H1 (cell line): ENCODE results near the gene RAD51B. TPM values are rescaled to one million over a fixed set of nuclear protein-coding genes. Genes with fewer than 3 reads are reported as not detected.

ENCODE experiments used
- CTCF ChIA-PET: fragments of 300-600 bp; sonication (Branson Sonifier 250); formaldehyde crosslinking; loops from one replicate; lab custom pipeline; 2021; ENCODE audit not compliant: partially characterized antibody; lab: Charles Lee
- POLR2A ChIA-PET: fragments of 300-600 bp; sonication (Branson Sonifier 250); formaldehyde crosslinking; loops from one replicate; lab custom pipeline; 2021; ENCODE audit warnings: inconsistent platforms; ENCODE audit not compliant: partially characterized antibody; lab: Charles Lee
- DNase-seq, 2 experiments: peaks; one replicate each; pipeline versions ENCODE4 v3.0.0 to v3.0.0-alpha.2; 2010 to 2022; ENCODE audit warnings: low spot score in 2 of 2, low read depth in 1 of 2, mixed read lengths in 1 of 2
- FAIRE-seq: peaks from 2 replicates; lab custom pipeline; 2011; peaks lifted over from hg19 to GRCh38; lab: Jason Lieb, UNC
- H2AFZ ChIP-seq: 2 replicates; pipeline ENCODE4 v1.8.1; 2012; ENCODE audit warnings: low read length, inconsistent platforms
- H2AK5ac ChIP-seq: 2 replicates; pipeline ENCODE4 v1.6.1; 2013; ENCODE audit warnings: low read depth, low read length
- H2BK120ac ChIP-seq: replicated peaks from 2 replicates; pipeline ENCODE3; 2013; ENCODE audit warnings: low read depth, low read length, inconsistent platforms
- H2BK12ac ChIP-seq: 2 replicates; pipeline ENCODE4 v1.6.1; 2013; ENCODE audit warnings: low read depth, low read length
- H2BK15ac ChIP-seq: 2 replicates; pipeline ENCODE4 v1.6.1; 2013; ENCODE audit warnings: low read length
- H2BK20ac ChIP-seq: 2 replicates; pipeline ENCODE4 v1.6.1; 2013; ENCODE audit warnings: low read length
- H2BK5ac ChIP-seq: 2 replicates; pipeline ENCODE4 v1.6.1; 2013; ENCODE audit warnings: low read depth, low read length
- H3K14ac ChIP-seq: 2 replicates; pipeline ENCODE4 v1.6.1; 2013; ENCODE audit warnings: inconsistent platforms; ENCODE audit not compliant: insufficient read length
- H3K18ac ChIP-seq: 2 replicates; pipeline ENCODE4 v1.6.1; 2013; ENCODE audit warnings: low read length; ENCODE audit errors: extremely low read depth
- H3K23ac ChIP-seq: 2 replicates; pipeline ENCODE4 v1.6.1; 2013; ENCODE audit warnings: inconsistent platforms; ENCODE audit not compliant: insufficient read length
- H3K23me2 ChIP-seq: 2 replicates; pipeline ENCODE4 v1.6.1; 2013; ENCODE audit warnings: low read depth, low read length
- H3K27ac ChIP-seq: 2 replicates; pipeline ENCODE4 v1.6.1; 2011; ENCODE audit warnings: low read depth, low read length, inconsistent platforms
- H3K27me3 ChIP-seq, 4 experiments: replicated peaks in 1 of 4; 1 replicate in 1 of 4; 2 replicates in 3 of 4; pipeline versions ENCODE4 v1.6.1 to v1.8.1; 2011 to 2013; ENCODE audit warnings: low read length in 3 of 4, mild to moderate bottlenecking in 3 of 4, inconsistent platforms in 2 of 4, mixed read lengths in 2 of 4, moderate library complexity in 1 of 4; ENCODE audit not compliant: control insufficient read depth in 3 of 4, insufficient read depth in 3 of 4; ENCODE audit errors: extremely low read depth in 1 of 4
- H3K36me3 ChIP-seq, 4 experiments: 2 replicates each; pipeline versions ENCODE4 v1.6.1 to v1.8.1; 2011 to 2013; ENCODE audit warnings: mild to moderate bottlenecking in 4 of 4, low read length in 3 of 4, moderate library complexity in 2 of 4, control low read depth in 1 of 4, inconsistent platforms in 1 of 4; ENCODE audit not compliant: insufficient read depth in 4 of 4, control insufficient read depth in 2 of 4
- H3K4ac ChIP-seq: replicated peaks from 2 replicates; pipeline ENCODE3; 2013; ENCODE audit warnings: low read length, low read depth, mixed read lengths, inconsistent platforms; ENCODE audit not compliant: insufficient read length
- H3K4me1 ChIP-seq, 4 experiments: replicated peaks in 1 of 4; 1 replicate in 1 of 4; 2 replicates in 3 of 4; pipeline versions ENCODE4 v1.6.1 to v1.8.1; 2011 to 2013; ENCODE audit warnings: low read length in 3 of 4, inconsistent platforms in 2 of 4, mixed read lengths in 1 of 4; ENCODE audit not compliant: insufficient read depth in 4 of 4, control insufficient read depth in 3 of 4
- H3K4me2 ChIP-seq, 2 experiments: 2 replicates each; pipeline versions ENCODE4 v1.6.1 to v1.8.1; 2011 to 2013; ENCODE audit warnings: low read depth in 2 of 2, low read length in 2 of 2, control low read depth in 1 of 2, inconsistent platforms in 1 of 2, mild to moderate bottlenecking in 1 of 2; ENCODE audit not compliant: insufficient read depth in 1 of 2
- H3K4me3 ChIP-seq, 4 experiments: fragments of 200-600, 300-600 bp in 1 of 4; sonication (generic), shearing (Covaris generic), sonication (Bioruptor Twin) in 1 of 4; 2 replicates each; pipeline versions ENCODE4 v1.5.1 to v1.8.1; 2011 to 2016; ENCODE audit warnings: low read length in 4 of 4, low read depth in 3 of 4, control low read depth in 2 of 4, inconsistent platforms in 2 of 4, mild to moderate bottlenecking in 2 of 4, mixed read lengths in 1 of 4, moderate library complexity in 1 of 4; ENCODE audit not compliant: insufficient read depth in 2 of 4; ENCODE audit errors: extremely low read depth in 1 of 4
- H3K56ac ChIP-seq: replicated peaks from 2 replicates; pipeline ENCODE3; 2013; ENCODE audit warnings: low read depth, mild to moderate bottlenecking, mixed read lengths, low read length, inconsistent platforms; ENCODE audit not compliant: insufficient read length
- H3K79me1 ChIP-seq: 2 replicates; pipeline ENCODE4 v1.6.1; 2013; ENCODE audit warnings: low read depth, low read length, control low read depth
- H3K79me2 ChIP-seq, 2 experiments: 2 replicates each; pipeline versions ENCODE4 v1.6.1 to v1.8.1; 2012 to 2013; ENCODE audit warnings: low read length in 2 of 2, mild to moderate bottlenecking in 2 of 2, inconsistent platforms in 1 of 2; ENCODE audit not compliant: insufficient read depth in 2 of 2, control insufficient read depth in 1 of 2
- H3K9ac ChIP-seq, 4 experiments: replicated peaks in 1 of 4; 1 replicate in 1 of 4; 2 replicates in 3 of 4; pipeline versions ENCODE4 v1.6.1 to v1.8.1; 2011 to 2013; ENCODE audit warnings: low read depth in 3 of 4, low read length in 3 of 4, control low read depth in 2 of 4, mild to moderate bottlenecking in 2 of 4, moderate library complexity in 2 of 4, inconsistent platforms in 1 of 4; ENCODE audit errors: extremely low read depth in 1 of 4
- H3K9me3 ChIP-seq, 2 experiments: 2 replicates each; pipeline versions ENCODE4 v1.6.1 to v1.8.1; 2012 to 2013; ENCODE audit warnings: mild to moderate bottlenecking in 2 of 2, moderate library complexity in 2 of 2, control low read depth in 1 of 2, inconsistent platforms in 1 of 2, low read depth in 1 of 2, low read length in 1 of 2, mixed read lengths in 1 of 2; ENCODE audit not compliant: insufficient read depth in 2 of 2
- H4K20me1 ChIP-seq, 2 experiments: replicated peaks in 1 of 2; 2 replicates each; pipeline versions ENCODE3 to v1.8.1; 2011 to 2013; ENCODE audit warnings: inconsistent platforms in 2 of 2, low read length in 2 of 2, mild to moderate bottlenecking in 1 of 2; ENCODE audit not compliant: insufficient read depth in 2 of 2, control insufficient read depth in 1 of 2
- H4K5ac ChIP-seq: 2 replicates; pipeline ENCODE4 v1.6.1; 2013; ENCODE audit warnings: low read length, low read depth, mixed read lengths, inconsistent platforms; ENCODE audit not compliant: insufficient read length
- H4K8ac ChIP-seq: 2 replicates; pipeline ENCODE4 v1.8.0; 2013; ENCODE audit warnings: mild to moderate bottlenecking, moderate library complexity, low read length, inconsistent platforms; ENCODE audit not compliant: insufficient read depth; ENCODE audit errors: extremely low read depth
- H4K91ac ChIP-seq: replicated peaks from 2 replicates; pipeline ENCODE3; 2013; ENCODE audit warnings: low read length, mixed read lengths, inconsistent platforms; ENCODE audit not compliant: insufficient read length
- CBX5 ChIP-seq: fragments of 300-800, 300-1000 bp; sonication (generic); IDR thresholded peaks from 2 replicates; pipeline ENCODE4 v1.7.1; 2016; ENCODE audit warnings: antibody characterized with exemption, low read length, low read depth
- CHD1 ChIP-seq: IDR thresholded peaks from 2 replicates; pipeline ENCODE4 v1.6.1; 2012; ENCODE audit warnings: low read depth, low read length, improper control_type of control experiment
- CTBP2 ChIP-seq: IDR thresholded peaks from 2 replicates; pipeline ENCODE4 v1.7.0; 2011; ENCODE audit warnings: borderline replicate concordance, mild to moderate bottlenecking, moderate library complexity, mixed read lengths, low read length; ENCODE audit not compliant: insufficient read depth, insufficient read length
- HDAC2 ChIP-seq, 2 experiments: fragments of 300-600 bp in 1 of 2; sonication (generic) in 1 of 2; IDR thresholded peaks; 2 replicates each; pipeline ENCODE4 v1.6.1; 2011 to 2012; ENCODE audit warnings: low read depth in 2 of 2, low read length in 2 of 2, mild to moderate bottlenecking in 2 of 2, moderate library complexity in 2 of 2, borderline replicate concordance in 1 of 2, inconsistent platforms in 1 of 2
- JUN ChIP-seq: IDR thresholded peaks from 2 replicates; pipeline ENCODE4 v1.6.1; 2011; ENCODE audit warnings: low read depth, mild to moderate bottlenecking, improper control_type of control experiment, low read length
- MAFK ChIP-seq: IDR thresholded peaks from 2 replicates; pipeline ENCODE4 v1.6.1; 2012; ENCODE audit warnings: low read depth, mild to moderate bottlenecking, improper control_type of control experiment, low read length
- NANOG ChIP-seq: IDR thresholded peaks from 2 replicates; pipeline ENCODE4 v1.6.1; 2011; ENCODE audit warnings: low read length, low read depth, mild to moderate bottlenecking, inconsistent platforms; ENCODE audit not compliant: insufficient read depth, poor library complexity, severe bottlenecking
- POLR2A ChIP-seq, 2 experiments: IDR thresholded peaks; 1 replicate in 1 of 2; 2 replicates in 1 of 2; pipeline ENCODE4 v1.6.1; 2011; ENCODE audit warnings: low read depth in 2 of 2, low read length in 2 of 2, mild to moderate bottlenecking in 2 of 2; ENCODE audit errors: control extremely low read depth in 1 of 2
- SIX5 ChIP-seq: IDR thresholded peaks from 2 replicates; pipeline ENCODE4 v1.6.1; 2011; ENCODE audit warnings: mild to moderate bottlenecking, low read depth, low read length
- SRF ChIP-seq: IDR thresholded peaks from 2 replicates; pipeline ENCODE4 v1.6.1; 2011; ENCODE audit warnings: mild to moderate bottlenecking, low read depth, low read length, moderate library complexity
- TCF12 ChIP-seq: IDR thresholded peaks from 2 replicates; pipeline ENCODE4 v1.6.1; 2011; ENCODE audit warnings: low read depth, mild to moderate bottlenecking, low read length
- WGBS, 2 experiments: shearing (Covaris generic) in 1 of 2; methylation state at CpG; one replicate each; pipeline versions ENCODE4 v1.1.6 to v1.1.7; 2013 to 2015; ENCODE audit warnings: low lambda C conversion rate in 2 of 2, mixed read lengths in 2 of 2, inconsistent platforms in 1 of 2, low coverage in 1 of 2, missing lambda C conversion rate in 1 of 2; ENCODE audit not compliant: insufficient replicate concordance in 2 of 2, insufficient coverage in 1 of 2, insufficient read length in 1 of 2; ENCODE audit errors: extremely low coverage in 1 of 2, missing lambda C conversion rate in 1 of 2; 5-methylcytosine and 5-hydroxymethylcytosine counted together
- polyA plus RNA-seq, 7 experiments: library from polyadenylated mRNA; depleted of rRNA in 3 of 7; stranded (reverse) in 5 of 7; unstranded in 2 of 7; fragments of >200 nt in 5 of 7; fragments of 200-250 nt in 2 of 7; gene quantifications; 1 replicate in 5 of 7; 2 replicates in 1 of 7; 4 replicates in 1 of 7; pipeline versions ENCODE4 v1.2.1 to v1.2.3, GENCODE V29; 2011 to 2013; ENCODE audit warnings: missing spikeins in 2 of 7, mixed read lengths in 2 of 7
- total RNA-seq: library from RNA; stranded (reverse); fragmentation: NEBNext Ultra II Directional; extraction: Animal tissue kit (Norgen Biotek cat#: 25700); gene quantifications from 2 replicates; pipeline ENCODE4 v1.2.1, GENCODE V29; 2021
- TF ChIP-seq, protein P1 (sequence below), 3 experiments: IDR thresholded peaks; 1 replicate in 2 of 3; 2 replicates in 1 of 3; pipeline versions ENCODE4 v1.5.1 to v1.6.1; 2011; ENCODE audit warnings: low read length in 3 of 3, mild to moderate bottlenecking in 3 of 3, inconsistent platforms in 2 of 3, low read depth in 1 of 3, moderate library complexity in 1 of 3; ENCODE audit not compliant: insufficient read depth in 1 of 3; ENCODE audit errors: control extremely low read depth in 1 of 3

Gene RAD51B
- total and polyA plus RNA-seq, 2 of the 8 experiments (the other 6 are each of a cell fraction or from before 2014, with no cell fraction given): 3.9 to 14.9 TPM

DNA sequence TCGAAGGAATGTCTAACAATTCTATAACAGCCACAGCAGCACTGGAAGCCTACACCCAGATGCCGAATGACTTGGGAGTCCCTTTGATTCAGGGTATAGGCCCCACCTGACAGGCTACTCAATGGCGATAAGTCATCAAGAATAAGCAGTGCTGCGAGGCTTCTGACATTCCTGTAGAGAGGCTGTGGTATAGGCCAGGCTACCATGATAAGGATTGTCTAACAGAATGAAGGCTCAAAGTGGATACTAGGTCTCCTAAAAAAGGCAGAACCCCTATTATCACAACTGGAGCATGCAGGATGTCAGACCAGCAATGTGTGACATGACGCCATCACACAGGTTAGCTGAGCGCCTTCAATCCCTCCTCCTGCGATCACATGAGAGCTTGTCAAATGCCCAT, 920.1 kb downstream of the RAD51B start:
- H4K20me1 ChIP-seq: no peaks in the 10 kb centered on the region
- H3K9ac ChIP-seq: no peak overlapping the region
- no peak overlapping the region for H3K4ac ChIP-seq
- no peaks in the 10 kb centered on the region for H3K23me2 ChIP-seq
- no peak overlapping the region for H2BK20ac ChIP-seq
- no peak for TF ChIP-seq CHD1
- TF ChIP-seq POLR2A (IDR thresholded peaks at IDR 0.05; ENCODE audit: control extremely low read depth in 1 of 2, low read depth in 2 of 2, low read length in 2 of 2): no peak
- no peak for TF ChIP-seq JUN
- TF ChIP-seq CBX5: no peak
- TF ChIP-seq HDAC2 (IDR thresholded peaks at IDR 0.05; ENCODE audit: borderline replicate concordance in 1 of 2, low read depth in 2 of 2, low read length in 2 of 2): no peak
- no peak for TF ChIP-seq SIX5
- no peak for TF ChIP-seq CTBP2
- no peak for TF ChIP-seq TCF12
- no peak for TF ChIP-seq MAFK
- TF ChIP-seq SRF: no peak
- TF ChIP-seq, protein P1, sequence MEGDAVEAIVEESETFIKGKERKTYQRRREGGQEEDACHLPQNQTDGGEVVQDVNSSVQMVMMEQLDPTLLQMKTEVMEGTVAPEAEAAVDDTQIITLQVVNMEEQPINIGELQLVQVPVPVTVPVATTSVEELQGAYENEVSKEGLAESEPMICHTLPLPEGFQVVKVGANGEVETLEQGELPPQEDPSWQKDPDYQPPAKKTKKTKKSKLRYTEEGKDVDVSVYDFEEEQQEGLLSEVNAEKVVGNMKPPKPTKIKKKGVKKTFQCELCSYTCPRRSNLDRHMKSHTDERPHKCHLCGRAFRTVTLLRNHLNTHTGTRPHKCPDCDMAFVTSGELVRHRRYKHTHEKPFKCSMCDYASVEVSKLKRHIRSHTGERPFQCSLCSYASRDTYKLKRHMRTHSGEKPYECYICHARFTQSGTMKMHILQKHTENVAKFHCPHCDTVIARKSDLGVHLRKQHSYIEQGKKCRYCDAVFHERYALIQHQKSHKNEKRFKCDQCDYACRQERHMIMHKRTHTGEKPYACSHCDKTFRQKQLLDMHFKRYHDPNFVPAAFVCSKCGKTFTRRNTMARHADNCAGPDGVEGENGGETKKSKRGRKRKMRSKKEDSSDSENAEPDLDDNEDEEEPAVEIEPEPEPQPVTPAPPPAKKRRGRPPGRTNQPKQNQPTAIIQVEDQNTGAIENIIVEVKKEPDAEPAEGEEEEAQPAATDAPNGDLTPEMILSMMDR (IDR thresholded peaks at IDR 0.05; ENCODE audit: control extremely low read depth in 1 of 3, insufficient read depth in 1 of 3, low read depth in 1 of 3, low read length in 3 of 3): no peak
- TF ChIP-seq NANOG: no peak
- H2BK120ac ChIP-seq: no peak overlapping the region
- ChIA-PET POLR2A (no interaction called here), CTCF (no interaction called here)
- no peaks in the 10 kb centered on the region for H3K36me3 ChIP-seq
- H3K4me2 ChIP-seq: no peak overlapping the region
- no peak overlapping the region for H3K14ac ChIP-seq
- H4K5ac ChIP-seq: no peak overlapping the region
- no peak overlapping the region for H2AFZ ChIP-seq
- no peak overlapping the region for H2BK15ac ChIP-seq
- DNase-seq (no peak), FAIRE-seq (no peak)
- no peak overlapping the region for H2BK5ac ChIP-seq
- no peak overlapping the region for H3K23ac ChIP-seq
- WGBS, 2 experiments: 94% methylated on average over 7 of the region's 7 CpGs; no CpG with 5 or more reads in 1 of the 2 experiments
- no peaks in the 10 kb centered on the region for H3K79me1 ChIP-seq
- H3K18ac ChIP-seq: no peak overlapping the region
- no peak overlapping the region for H4K8ac ChIP-seq
- H3K4me1 ChIP-seq: peaks cover 0 to 4% (median 0%) of the 10 kb centered on the region in 4 experiments; a peak in 2 of 7 replicates
- H3K9me3 ChIP-seq: no peaks in the 10 kb centered on the region; a peak in 2 of 4 replicates
- no peaks in the 10 kb centered on the region for H3K79me2 ChIP-seq
- H2AK5ac ChIP-seq: no peak overlapping the region
- H4K91ac ChIP-seq: no peak overlapping the region
- H2BK12ac ChIP-seq: no peak overlapping the region
- H3K27ac ChIP-seq: no peak overlapping the region
- H3K4me3 ChIP-seq: no peak overlapping the region
- H3K27me3 ChIP-seq: no peaks in the 10 kb centered on the region
- no peak overlapping the region for H3K56ac ChIP-seq
